Measurements from ENCODE around the gene LSM11. TPM values are rescaled to one million over a fixed set of nuclear protein-coding genes. Genes with fewer than 3 reads are reported as not detected.

Gene LSM11
- polyA plus RNA-seq, 3 donors, result 0.82 to 1.4 (median 0.90) TPM

GRCh38 chr5:157731272-157732129 lies 12.0 kb upstream of the LSM11 start, which contains the start of gene THG1L:
THG1L (plus strand) TSS chr5:157731420; CDS start chr5:157731441, 21 bp downstream.
- WGBS, 3 donors, result 1 to 2% (median 1%) methylated on average over 47 of the region's 47 CpGs
- H3K27ac ChIP-seq (ENCODE audit: low read depth, low read length), result no peak within 1 kb of the TSS

GRCh38 chr5:157732130-157732514 lies 11.4 kb upstream of the LSM11 start:
- no peak overlapping the region for H3K27ac ChIP-seq (ENCODE audit: low read depth, low read length)
- WGBS, 3 donors, result 88 to 95% (median 93%) methylated on average over 5 of the region's 5 CpGs

- H3K27ac ChIP-seq (ENCODE audit: low read depth, low read length), result no peak overlapping the region
- WGBS, 3 donors, result 93 to 94% (median 93%) methylated on average over 8 of the region's 8 CpGs
Measured at GRCh38 chr5:157732596-157733262, 10.8 kb upstream of the LSM11 start.

GRCh38 chr5:157734436-157734835 lies 9.1 kb upstream of the LSM11 start:
- WGBS, 3 donors, result 83 to 91% (median 87%) methylated on average over 7 of the region's 7 CpGs
- H3K27ac ChIP-seq (ENCODE audit: low read depth, low read length), result no peak overlapping the region

- no peak overlapping the region for H3K27ac ChIP-seq (ENCODE audit: low read depth, low read length)
- 85 to 94% (median 90%) methylated on average over 6 of the region's 6 CpGs for WGBS, 3 donors
Measured at GRCh38 chr5:157735991-157736390, 7.5 kb upstream of the LSM11 start.

- no peak overlapping the region for H3K27ac ChIP-seq (ENCODE audit: low read depth, low read length)
- 84 to 88% (median 85%) methylated on average over 12 of the region's 12 CpGs for whole genome bisulfite sequencing, 3 donors
Measured at GRCh38 chr5:157739388-157740228, 3.9 kb upstream of the LSM11 start.

- H3K27ac ChIP-seq (ENCODE audit: low read depth, low read length), result no peak overlapping the region
- WGBS, 3 donors, result 34 to 63% (median 55%) methylated on average over 3 of the region's 3 CpGs
Measured at GRCh38 chr5:157740229-157740610, 3.3 kb upstream of the LSM11 start.

- no peak overlapping the region for H3K27ac ChIP-seq (ENCODE audit: low read depth, low read length)
- WGBS, 3 donors, result 70 to 75% (median 71%) methylated on average over 4 of the region's 4 CpGs
Measured at GRCh38 chr5:157741131-157741530, 2.4 kb upstream of the LSM11 start.

- 5% methylated on average over 54 to 56 of the region's 56 CpGs for WGBS, 3 donors
- H3K27ac ChIP-seq (ENCODE audit: low read depth, low read length), result no peak overlapping the region
Measured at GRCh38 chr5:157744051-157745011, 819 bp downstream of the LSM11 start.

- no peak overlapping the region for H3K27ac ChIP-seq (ENCODE audit: low read depth, low read length)
- 80 to 92% (median 84%) methylated on average over 4 of the region's 4 CpGs for WGBS, 3 donors
Measured at GRCh38 chr5:157745041-157745456, 1.5 kb downstream of the LSM11 start.

- WGBS, 3 donors, result 83 to 88% (median 83%) methylated on average over 6 of the region's 6 CpGs
- no peak overlapping the region for H3K27ac ChIP-seq (ENCODE audit: low read depth, low read length)
Measured at GRCh38 chr5:157747173-157747740, 3.7 kb downstream of the LSM11 start.

GRCh38 chr5:157747766-157748700 lies 4.5 kb downstream of the LSM11 start:
- H3K27ac ChIP-seq (ENCODE audit: low read depth, low read length), result no peak overlapping the region
- WGBS, 3 donors, result 95 to 96% (median 95%) methylated on average over 8 of the region's 8 CpGs

- 65 to 86% (median 85%) methylated on average over 4 of the region's 4 CpGs for WGBS, 3 donors
- H3K27ac ChIP-seq (ENCODE audit: low read depth, low read length), result no peak overlapping the region
Measured at GRCh38 chr5:157748760-157749461, 5.4 kb downstream of the LSM11 start.

GRCh38 chr5:157749462-157749799 lies 5.9 kb downstream of the LSM11 start:
- WGBS, 3 donors, result 85 to 92% (median 85%) methylated on average over 11 of the region's 11 CpGs
- no peak overlapping the region for H3K27ac ChIP-seq (ENCODE audit: low read depth, low read length)

GRCh38 chr5:157750320-157750719 lies 6.8 kb downstream of the LSM11 start:
- H3K27ac ChIP-seq (ENCODE audit: low read depth, low read length), result no peak overlapping the region
- 88 to 89% (median 88%) methylated on average over 1 of the region's 1 CpG for WGBS, 3 donors

GRCh38 chr5:157756122-157756521 lies 12.6 kb downstream of the LSM11 start:
- WGBS, 3 donors, result 92 to 97% (median 94%) methylated on average over 3 of the region's 3 CpGs
- no peak overlapping the region for H3K27ac ChIP-seq (ENCODE audit: low read depth, low read length)
